K562 (cell line): Measurements from ENCODE around the gene MYOM1.

ENCODE experiments used
- ESRRA ChIP-seq: fragments of 450-650 bp; IDR thresholded peaks from 2 replicates; pipeline ENCODE4 v1.6.1; 2014; ENCODE audit warnings: low read depth, mild to moderate bottlenecking, moderate library complexity, borderline replicate concordance
- NFIC ChIP-seq: fragments of 450-650 bp; IDR thresholded peaks from 2 replicates; pipeline ENCODE4 v1.6.1; 2017; ENCODE audit warnings: mild to moderate bottlenecking, inconsistent platforms
- TF ChIP-seq, protein P1 (sequence below): sonication (generic); formaldehyde crosslinking; IDR thresholded peaks from 2 replicates; pipeline ENCODE4 v1.8.1; 2022; ENCODE audit warnings: missing genetic modification reagents

DNA sequence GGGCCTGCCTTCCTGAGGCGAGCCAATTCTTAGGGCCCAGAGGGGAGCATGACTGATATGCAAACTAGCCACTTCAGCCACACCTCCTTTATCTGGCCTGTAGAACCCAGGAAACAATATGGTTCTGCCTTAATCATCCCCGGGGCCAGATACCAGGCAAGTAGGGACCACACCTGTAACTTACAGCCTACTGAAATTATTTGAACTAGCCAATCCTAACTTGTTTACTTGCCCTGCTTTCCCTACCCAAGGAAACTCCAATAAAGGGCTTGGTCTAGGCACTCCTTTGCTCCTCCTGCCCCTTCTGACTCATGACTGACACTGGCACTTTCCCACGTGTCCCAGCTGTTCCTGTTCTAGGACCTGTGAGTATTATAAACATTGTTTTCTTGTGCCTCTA is 57.6 kb downstream of the MYOM1 start:
- no peak for TF ChIP-seq ESRRA
- no peak for TF ChIP-seq NFIC
- TF ChIP-seq, protein P1, sequence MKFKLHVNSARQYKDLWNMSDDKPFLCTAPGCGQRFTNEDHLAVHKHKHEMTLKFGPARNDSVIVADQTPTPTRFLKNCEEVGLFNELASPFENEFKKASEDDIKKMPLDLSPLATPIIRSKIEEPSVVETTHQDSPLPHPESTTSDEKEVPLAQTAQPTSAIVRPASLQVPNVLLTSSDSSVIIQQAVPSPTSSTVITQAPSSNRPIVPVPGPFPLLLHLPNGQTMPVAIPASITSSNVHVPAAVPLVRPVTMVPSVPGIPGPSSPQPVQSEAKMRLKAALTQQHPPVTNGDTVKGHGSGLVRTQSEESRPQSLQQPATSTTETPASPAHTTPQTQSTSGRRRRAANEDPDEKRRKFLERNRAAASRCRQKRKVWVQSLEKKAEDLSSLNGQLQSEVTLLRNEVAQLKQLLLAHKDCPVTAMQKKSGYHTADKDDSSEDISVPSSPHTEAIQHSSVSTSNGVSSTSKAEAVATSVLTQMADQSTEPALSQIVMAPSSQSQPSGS (CRISPR knock-in tag) = no peak
